ENCODE data around the gene POP4.

DNA sequence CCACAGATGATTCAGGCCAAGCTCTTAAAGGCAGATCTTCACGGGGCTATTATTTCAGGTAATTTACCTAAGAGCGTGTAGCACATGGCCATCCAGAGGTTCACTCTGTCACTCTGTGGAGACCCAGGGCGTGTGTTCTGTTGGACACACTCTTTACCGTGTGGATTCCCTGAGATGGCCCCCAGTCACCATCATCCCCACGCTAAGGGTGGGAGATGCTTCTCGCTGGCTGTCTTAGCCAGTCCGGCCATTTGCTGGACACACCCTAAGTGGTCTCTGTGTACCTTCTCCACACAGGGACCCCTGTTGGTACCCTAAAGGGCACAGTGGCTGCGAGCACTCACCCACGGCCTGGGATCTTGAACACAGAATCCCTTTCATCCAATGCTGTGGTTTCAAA, 6.0 kb downstream of the POP4 start:
- TF ChIP-seq KAT7 (CRISPR knock-in tag; IDR thresholded peaks at IDR 0.05; ENCODE audit: borderline replicate concordance) (no peak), SIN3A (IDR thresholded peaks at IDR 0.05; ENCODE audit: borderline replicate concordance, low read depth, low read length) (no peak), NR2F2 (IDR thresholded peaks at IDR 0.05; ENCODE audit: borderline replicate concordance, low read depth) (no peak), FOXA1 (IDR thresholded peaks at IDR 0.05) (no peak), FOXA1 (CRISPR knock-in tag; IDR thresholded peaks at IDR 0.05) (no peak), HNRNPH1 (optimal IDR thresholded peaks at IDR 0.05; ENCODE audit: low read depth, low read length) (no peak), ZNF10 (CRISPR knock-in tag; IDR thresholded peaks at IDR 0.05; ENCODE audit: borderline replicate concordance, low read depth) (no peak), RAD21 (CRISPR knock-in tag; IDR thresholded peaks at IDR 0.05) (no peak)
- TF ChIP-seq, protein P1, sequence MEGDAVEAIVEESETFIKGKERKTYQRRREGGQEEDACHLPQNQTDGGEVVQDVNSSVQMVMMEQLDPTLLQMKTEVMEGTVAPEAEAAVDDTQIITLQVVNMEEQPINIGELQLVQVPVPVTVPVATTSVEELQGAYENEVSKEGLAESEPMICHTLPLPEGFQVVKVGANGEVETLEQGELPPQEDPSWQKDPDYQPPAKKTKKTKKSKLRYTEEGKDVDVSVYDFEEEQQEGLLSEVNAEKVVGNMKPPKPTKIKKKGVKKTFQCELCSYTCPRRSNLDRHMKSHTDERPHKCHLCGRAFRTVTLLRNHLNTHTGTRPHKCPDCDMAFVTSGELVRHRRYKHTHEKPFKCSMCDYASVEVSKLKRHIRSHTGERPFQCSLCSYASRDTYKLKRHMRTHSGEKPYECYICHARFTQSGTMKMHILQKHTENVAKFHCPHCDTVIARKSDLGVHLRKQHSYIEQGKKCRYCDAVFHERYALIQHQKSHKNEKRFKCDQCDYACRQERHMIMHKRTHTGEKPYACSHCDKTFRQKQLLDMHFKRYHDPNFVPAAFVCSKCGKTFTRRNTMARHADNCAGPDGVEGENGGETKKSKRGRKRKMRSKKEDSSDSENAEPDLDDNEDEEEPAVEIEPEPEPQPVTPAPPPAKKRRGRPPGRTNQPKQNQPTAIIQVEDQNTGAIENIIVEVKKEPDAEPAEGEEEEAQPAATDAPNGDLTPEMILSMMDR (CRISPR knock-in tag; IDR thresholded peaks at IDR 0.05): no peak
